Stimulated activated CD8-positive, alpha-beta memory T cell treated with anti-CD3 and anti-CD28 coated beads, Interleukin-4, amount 100 ng/mL, for 24 hours (primary cell): ENCODE results near the gene SLIT3.

Experiments
- DNase-seq: peaks from one replicate; pipeline ENCODE4 v3.0.0-alpha.2; 2020; ENCODE audit warnings: low read depth

The SLIT3 gene

DNA sequence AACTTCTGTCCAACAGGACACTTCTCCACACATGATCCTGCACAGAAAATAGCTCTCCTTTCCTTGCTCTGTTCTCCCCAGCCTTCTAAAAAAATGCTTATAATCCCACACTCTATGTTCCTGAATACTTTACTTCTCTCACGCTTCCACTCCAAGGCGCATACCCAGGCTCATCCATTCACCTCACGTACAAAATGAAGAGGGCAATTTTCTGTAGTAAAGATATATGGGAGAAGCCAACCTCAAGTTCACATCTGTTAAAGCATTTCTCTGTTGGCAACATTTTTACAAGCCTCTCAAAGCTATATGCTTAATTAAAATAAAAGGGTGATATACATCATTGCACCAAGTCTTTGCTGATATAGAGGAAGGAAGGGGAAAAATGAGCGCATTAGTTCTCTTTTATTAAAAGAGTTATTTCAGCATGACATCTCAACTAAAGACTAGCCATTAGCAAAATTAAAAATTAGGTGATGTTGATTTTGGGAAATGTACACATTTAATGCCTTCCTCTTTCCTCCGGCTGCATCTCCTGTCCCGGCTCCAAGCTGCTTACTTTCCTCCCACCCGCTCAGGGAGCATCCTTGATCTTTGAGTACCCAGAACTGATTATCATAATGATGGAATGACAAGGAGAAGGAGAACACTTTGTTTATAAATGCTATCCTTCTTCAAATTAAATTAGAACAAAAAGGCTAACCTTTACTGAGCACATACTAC lies 379.6 kb downstream of the SLIT3 start:
- DNase-seq, result no peak

DNA sequence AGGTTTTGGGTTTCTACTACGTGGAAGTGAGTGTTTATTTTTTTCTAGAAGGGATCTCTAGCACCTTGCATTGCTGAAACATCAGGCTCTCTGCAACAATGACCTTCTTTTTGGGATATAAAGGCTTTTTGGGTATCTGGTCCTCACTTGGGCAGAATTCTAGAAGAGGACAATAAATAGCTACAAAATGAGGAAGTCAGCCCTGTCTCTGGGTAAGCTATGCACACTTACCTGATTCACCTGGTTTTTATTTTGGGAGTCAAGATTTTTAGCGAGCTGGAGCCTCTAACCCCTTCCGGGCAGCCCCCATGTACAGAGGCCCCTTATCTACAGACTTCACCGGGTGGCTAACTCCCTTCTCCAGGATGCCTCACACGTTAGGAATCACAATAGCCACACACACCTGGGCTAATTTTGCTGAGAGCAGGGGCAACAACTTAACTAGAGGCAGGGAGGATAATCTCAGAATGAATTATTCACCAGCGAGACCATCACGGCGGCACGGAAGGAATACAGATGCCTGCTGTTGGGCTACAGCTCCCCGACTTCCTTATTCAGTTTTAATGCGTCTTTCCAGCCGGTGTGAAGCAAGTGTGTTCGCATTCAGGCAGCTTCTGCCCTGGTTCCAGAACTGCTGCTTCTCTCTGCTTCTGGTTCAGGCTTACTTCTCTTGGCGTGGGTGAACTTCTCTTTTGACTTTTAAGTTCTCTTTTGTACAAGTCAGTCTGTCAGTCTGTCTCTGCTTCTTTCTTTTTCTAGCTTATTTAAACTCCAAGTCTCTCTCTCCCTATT lies 380.7 kb downstream of the SLIT3 start:
- no peak for DNase-seq

- DNase-seq, result no peak
These were observed 382.9 kb downstream of the SLIT3 start for GRCh38 chr5:168917947-168918600.

DNA sequence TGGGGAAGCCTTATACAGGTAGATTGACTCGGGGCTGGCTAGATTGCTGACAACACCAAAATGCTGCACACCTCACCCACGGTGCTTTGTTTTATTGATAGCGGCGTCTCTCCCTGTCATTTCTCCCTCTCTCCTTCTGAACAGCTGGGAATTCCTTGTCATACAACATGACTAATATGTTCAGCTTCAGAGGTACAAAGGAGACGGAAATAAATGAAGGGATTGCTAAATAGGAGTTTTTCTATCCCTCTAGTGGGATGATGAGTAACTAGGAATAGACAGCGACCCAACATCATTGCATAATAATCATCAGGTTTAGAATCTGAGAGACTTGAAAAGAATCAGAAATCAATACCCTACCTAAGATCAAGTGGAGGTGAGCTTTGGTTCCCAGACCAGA lies 384.1 kb downstream of the SLIT3 start:
- DNase-seq, result no peak

GRCh38 chr5:168916266-168916665 lies 384.7 kb downstream of the SLIT3 start:
- DNase-seq, result no peak

GRCh38 chr5:168914491-168914890 lies 386.4 kb downstream of the SLIT3 start:
- DNase-seq, result no peak

DNA sequence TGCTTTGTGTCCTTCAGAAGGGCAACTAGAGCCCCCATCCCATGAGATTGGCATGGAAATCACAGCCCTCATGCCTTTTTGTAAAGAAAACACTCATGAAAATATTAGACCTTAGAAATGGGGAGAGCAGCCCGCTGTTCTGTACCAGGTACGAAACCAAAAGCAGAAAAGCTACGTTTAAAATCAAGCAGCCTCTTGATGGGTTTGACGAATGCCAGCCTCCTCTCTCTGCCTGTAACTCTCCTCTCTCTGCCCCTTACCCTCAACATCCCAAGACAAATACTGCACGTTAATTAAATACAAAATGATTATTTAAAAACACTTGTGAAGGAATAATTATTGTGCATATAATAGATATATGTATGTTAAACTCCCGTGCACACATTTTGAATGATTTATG lies 390.1 kb downstream of the SLIT3 start:
- no peak for DNase-seq

DNA sequence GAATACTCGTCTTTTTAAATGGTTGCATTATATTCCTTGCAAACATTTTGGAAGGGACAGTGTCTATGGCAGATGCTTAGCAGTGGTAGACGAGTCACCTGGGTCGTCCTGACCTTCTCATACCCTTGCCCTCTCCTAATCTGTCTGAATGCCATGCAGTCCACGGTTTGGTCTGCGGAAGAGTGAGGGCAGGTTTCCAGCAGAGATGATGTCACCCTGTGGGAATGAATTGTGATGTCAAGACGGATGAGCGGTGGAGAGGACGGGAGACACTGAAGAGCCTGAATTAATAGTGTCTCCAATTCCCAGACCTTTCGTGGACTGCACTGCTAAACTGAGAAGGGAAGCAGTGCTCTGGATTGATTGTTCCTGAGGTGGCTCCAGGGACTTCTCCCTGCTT lies 392.7 kb downstream of the SLIT3 start:
- no peak for DNase-seq

DNA sequence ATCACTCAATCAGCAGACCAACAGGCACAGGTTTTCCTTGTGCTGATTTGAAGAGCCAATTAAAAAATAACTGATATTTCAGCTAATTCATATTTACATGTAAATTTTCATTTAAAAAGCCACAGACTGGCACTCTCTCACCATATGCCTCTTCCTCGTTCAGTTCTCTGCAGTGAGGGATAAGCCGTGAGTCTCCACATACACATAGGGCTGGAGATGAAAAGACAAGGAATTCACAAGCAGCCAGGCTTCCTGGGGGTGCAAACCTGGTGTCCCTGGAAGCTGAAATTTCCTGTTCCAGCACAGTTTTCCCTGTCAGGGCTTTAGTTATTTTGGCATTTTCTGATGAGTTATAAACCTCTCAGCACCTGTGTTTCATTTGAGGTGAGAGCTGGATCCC lies 397.9 kb downstream of the SLIT3 start:
- no peak for DNase-seq

DNA sequence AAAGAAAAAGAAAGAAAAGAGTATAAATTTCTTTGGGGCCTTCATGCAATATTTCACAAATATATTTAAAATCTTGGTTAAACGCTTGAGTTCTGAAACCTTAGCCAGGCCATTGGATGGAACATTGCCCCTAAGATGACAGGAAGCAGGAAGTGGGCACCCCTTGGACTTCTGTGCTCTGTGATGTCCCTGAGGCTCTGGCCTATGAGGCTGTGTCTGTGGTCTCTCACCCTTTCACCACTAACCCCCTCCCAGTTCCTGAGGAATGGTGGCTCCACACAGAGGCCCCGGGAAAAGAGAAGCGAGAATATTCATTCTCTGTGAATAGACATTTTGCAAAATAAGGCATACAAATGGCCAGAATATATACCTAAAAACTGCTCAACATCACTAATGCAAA lies 401.3 kb downstream of the SLIT3 start:
- no peak for DNase-seq

- no peak for DNase-seq
These were observed 401.7 kb downstream of the SLIT3 start for GRCh38 chr5:168899264-168899663.

DNA sequence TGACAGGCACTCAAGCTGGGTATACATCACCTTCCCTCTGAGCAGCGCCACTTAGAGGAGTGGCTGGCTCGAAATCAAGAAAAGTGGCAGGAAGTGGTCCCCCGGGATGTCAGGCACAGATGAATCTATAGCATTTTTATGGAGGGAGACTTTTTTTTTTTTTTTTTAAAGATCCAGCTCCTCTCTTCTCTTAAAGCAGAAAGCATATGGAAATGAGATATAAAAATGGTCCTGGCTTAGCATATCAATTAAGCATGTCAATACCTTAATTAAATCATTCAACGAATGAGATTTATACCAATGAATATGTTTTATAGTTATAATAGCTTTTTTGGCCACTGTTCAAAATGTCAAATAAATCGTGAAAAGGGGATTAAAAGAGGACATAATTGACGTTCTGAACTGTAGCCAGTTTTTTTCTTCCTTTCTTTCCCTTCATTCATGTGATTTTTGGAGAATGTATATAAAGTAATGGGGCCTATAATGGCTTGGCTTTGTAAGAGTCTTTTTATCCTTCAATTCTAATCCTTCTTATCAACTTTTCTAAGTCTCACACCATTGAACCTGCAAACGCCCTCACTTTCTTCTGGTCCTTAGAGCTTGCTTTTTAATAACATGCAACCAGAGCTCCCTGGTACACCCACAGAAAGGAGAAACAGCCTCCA lies 402.6 kb downstream of the SLIT3 start:
- DNase-seq, result no peak

GRCh38 chr5:168897387-168898122 lies 403.4 kb downstream of the SLIT3 start:
- no peak for DNase-seq

DNA sequence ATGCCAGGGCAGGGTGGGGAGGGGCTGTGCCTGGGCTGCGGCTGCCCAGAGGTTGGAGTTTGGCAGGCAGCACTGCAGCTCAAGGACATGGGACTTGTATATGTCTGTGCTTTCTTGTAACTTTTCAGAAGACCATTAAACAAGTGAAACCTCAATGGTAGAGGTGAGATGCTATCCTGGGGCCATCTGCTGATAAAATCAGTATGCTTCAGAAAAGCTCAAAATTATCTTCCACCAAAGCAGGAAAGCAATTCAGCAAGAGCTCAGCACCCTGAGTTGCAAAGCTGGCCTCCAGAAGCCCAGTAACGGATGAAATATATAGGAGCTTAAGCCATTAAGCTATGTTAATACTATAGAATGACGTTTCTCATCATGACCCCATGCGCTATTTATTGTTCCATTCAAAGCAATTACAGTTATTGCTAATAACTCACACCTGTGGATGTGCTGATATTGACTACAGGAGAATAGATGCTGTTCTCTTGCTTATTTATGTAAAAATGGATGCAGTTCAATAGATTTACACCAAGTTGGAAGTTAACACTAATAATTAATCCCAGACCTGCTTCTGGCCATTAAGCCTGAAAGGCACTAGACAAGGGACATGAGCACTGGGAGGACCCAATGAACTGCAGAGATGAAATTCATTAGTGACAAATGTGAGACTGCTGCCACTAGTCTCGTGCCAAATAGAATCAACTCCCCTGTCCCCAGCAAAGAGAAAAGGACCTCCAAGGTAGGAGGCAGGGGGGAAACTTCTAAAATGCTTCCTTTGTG lies 405.5 kb downstream of the SLIT3 start:
- no peak for DNase-seq

- no peak for DNase-seq
These were observed 407.7 kb downstream of the SLIT3 start for GRCh38 chr5:168893283-168893682.

DNA sequence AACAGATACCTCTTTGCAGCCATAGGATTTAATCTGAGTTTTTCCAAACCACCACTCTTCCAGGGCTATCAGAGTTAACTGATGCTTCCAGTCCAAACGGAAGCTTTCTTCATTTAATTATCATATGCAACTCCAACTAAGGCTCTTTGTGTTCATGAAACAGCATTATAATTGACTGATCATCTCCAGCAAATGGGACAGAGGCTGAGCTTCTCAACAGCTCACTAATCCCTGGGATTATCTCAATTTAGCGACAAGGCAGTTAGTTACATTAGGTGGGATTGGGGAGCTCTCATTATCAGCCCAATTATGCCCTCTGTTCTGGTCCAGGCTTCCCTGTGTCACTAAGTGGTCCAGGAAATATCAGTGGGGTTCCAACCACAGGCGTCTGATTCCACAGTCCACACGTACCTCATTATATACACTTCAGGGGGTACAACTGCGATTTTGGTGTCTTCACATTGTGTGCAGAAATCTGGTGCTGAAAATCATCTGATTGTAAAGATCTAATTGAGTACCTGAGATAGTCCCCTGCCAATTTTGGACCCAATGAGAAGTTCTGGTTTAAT lies 408.2 kb downstream of the SLIT3 start:
- no peak for DNase-seq

GRCh38 chr5:168890816-168891812 lies 409.8 kb downstream of the SLIT3 start:
- DNase-seq, result no peak

DNA sequence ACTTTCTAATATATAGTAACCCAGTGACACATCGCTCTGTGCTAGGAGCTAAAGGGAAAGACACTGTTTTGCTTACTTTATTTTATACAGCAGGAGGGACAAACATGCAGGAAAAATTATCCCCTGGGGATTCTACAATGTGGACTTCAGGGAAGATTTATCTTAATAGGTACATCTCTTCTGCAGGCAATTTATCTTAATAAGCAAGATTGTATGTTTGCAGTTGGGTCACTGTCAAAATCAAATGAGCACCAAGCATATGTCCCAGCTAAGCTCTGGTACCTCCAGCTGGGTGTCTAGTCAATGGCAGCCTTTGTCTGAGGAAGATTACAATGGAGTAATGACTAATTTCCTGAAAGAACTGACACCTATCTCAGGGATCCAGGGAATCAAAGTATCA lies 411.9 kb downstream of the SLIT3 start:
- DNase-seq, result no peak

- DNase-seq, result no peak
These were observed 413.0 kb downstream of the SLIT3 start for GRCh38 chr5:168887931-168888330.
